GM21576 (cell line): ENCODE measurements around the gene IGSF8.

Experiments
- ATAC-seq: cut with Tn5 transposase; IDR thresholded peaks from one replicate; pipeline ENCODE4 v1.9.1; 2021; ENCODE audit warnings: mild to moderate bottlenecking, moderate library complexity; ENCODE audit not compliant: unreplicated experiment

IGSF8 gene

DNA sequence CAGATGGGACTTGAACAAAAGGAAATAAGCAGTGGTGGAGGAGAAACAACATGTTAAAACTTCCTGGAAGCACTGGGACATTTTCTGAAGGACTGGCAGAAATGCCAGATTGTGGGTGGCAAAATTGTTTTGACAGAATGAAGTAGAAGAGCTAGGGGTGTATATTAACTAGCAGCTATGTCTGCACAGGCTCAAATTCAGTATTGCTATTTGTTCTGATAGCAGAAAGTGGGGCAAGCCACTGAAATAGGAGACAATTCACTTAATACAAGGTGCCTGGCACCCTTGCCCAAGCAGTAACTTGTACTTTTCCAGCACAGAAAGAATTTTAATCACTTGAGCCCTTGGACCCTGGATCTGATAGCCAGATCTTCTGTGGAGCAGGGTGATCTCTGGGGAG, 54.9 kb downstream of the IGSF8 start:
- no peak for ATAC-seq
